Epithelial cell of proximal tubule (primary cell): ENCODE data around the gene KCNK2. TPM values are rescaled to one million over a fixed set of nuclear protein-coding genes. Genes with fewer than 3 reads are reported as not detected.

Experiments
- DNase-seq: peaks from one replicate; pipeline ENCODE4 v3.0.0-alpha.2; 2011; ENCODE audit warnings: low read depth
- H3K4me3 ChIP-seq: 2 replicates; pipeline ENCODE4 v1.5.1; 2011; ENCODE audit warnings: low read depth, mild to moderate bottlenecking, low read length
- total RNA-seq: library from RNA; depleted of rRNA; stranded (reverse); fragments of >200 nt; gene quantifications from 2 replicates; pipeline ENCODE4 v1.2.3, GENCODE V29; 2015
- TF ChIP-seq, protein P1 (sequence below): conservative IDR thresholded peaks from 2 replicates; pipeline ENCODE4 v1.5.1; 2012; ENCODE audit warnings: low read depth, mild to moderate bottlenecking, low read length

The KCNK2 gene
- total RNA-seq, 1 donor from 2014 or later, result not detected

DNA sequence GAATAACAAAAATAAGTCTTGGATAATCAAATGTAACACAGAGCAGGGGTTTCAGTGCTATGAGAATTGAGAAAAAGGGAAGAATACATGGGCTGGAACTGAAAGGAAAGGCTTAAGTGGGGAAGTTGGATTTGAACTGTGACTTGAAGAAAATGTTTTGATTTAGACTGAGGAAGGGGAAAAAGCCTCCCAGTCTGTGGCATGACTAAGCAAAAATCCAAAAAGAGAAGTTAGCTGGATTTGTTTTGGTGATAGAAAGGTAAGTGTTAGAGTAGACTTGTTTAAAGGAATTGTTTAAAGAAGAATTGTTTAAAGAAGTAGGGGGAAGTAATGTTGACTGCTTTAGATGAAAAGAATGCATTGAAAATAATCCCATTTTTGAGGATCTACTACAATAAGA is 46.0 kb downstream of the KCNK2 start:
- H3K4me3 ChIP-seq, result no peak overlapping the region
- TF ChIP-seq, protein P1, sequence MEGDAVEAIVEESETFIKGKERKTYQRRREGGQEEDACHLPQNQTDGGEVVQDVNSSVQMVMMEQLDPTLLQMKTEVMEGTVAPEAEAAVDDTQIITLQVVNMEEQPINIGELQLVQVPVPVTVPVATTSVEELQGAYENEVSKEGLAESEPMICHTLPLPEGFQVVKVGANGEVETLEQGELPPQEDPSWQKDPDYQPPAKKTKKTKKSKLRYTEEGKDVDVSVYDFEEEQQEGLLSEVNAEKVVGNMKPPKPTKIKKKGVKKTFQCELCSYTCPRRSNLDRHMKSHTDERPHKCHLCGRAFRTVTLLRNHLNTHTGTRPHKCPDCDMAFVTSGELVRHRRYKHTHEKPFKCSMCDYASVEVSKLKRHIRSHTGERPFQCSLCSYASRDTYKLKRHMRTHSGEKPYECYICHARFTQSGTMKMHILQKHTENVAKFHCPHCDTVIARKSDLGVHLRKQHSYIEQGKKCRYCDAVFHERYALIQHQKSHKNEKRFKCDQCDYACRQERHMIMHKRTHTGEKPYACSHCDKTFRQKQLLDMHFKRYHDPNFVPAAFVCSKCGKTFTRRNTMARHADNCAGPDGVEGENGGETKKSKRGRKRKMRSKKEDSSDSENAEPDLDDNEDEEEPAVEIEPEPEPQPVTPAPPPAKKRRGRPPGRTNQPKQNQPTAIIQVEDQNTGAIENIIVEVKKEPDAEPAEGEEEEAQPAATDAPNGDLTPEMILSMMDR, result no peak
- no peak for DNase-seq

DNA sequence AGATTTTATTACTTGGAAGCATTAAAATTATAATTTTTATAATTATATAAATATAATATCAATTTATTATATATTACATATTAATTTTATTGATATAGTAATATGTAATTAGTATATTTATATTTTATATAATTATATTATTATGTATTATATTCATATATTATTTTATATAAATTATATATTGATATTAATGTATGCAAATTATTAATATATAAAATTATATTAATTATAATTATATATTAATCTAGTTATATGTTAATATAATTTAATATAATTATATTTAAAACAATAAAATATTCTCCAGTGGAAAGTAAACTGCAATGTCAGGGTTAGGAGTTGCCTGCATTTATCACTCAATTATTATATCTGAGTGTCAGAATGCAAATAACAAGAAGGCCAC is 48.8 kb downstream of the KCNK2 start:
- TF ChIP-seq, protein P1, result no peak
- no peak for DNase-seq
- no peak overlapping the region for H3K4me3 ChIP-seq

DNA sequence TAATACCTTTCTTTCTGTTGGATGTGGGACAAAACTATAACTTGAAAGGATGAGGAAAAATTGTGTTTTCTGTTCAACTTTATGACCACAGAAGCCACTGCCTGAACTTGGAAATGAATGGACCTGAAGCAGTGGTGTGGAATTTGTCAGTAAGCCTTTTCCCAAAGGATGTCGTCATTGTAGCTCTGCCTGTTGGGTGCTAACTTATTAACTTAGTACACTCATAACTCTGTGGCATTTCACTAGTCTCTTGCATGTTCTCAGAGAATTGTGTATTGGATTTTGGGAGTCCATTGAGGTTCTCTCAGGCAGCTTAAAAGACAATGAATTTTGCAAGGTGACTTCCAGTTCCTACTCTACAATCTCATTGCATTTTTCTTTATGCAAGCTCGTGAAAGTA is 49.6 kb downstream of the KCNK2 start:
- H3K4me3 ChIP-seq, result no peak overlapping the region
- TF ChIP-seq, protein P1, result no peak
- peak; percentile 89 for DNase-seq

DNA sequence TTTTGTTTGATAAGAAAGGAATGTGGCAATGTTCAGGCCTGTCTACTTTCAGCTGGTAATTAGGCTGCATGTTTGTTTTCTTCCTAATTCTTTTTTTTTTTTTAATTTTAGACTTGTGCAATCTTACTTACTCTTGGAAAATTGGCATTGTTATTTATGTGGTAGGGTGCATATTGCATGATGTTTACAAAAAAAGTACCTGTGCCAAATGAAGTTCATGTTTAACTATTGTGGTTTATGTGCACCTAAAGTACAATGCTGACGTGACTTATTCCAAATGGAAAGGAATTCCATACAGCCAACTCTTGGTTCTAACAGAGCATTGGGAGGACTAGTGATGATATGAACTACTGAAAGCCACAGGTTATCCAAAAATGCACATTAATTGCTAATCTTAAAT is 51.0 kb downstream of the KCNK2 start:
- H3K4me3 ChIP-seq, result no peak overlapping the region
- no peak for DNase-seq
- TF ChIP-seq, protein P1, result no peak

DNA sequence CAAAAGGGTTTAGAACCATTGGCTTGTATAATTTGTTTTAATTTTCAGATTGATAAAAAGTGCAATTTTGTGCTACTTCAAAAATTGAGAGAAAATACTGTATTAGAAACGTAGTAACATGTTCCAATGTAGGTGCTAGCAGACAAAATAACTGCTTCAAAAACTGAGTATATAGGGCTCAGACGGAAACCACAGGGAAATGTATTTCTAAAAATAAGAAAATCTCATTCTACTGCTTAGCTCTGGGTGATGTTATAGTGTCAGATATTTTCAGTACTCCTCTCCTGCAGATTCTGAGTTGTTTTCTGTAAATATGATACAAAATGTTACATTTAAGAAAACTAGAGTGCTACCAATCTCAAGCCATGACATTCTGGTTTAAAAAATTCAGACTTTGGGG is 55.4 kb downstream of the KCNK2 start:
- DNase-seq, result no peak
- no peak overlapping the region for H3K4me3 ChIP-seq
- TF ChIP-seq, protein P1, result no peak

DNA sequence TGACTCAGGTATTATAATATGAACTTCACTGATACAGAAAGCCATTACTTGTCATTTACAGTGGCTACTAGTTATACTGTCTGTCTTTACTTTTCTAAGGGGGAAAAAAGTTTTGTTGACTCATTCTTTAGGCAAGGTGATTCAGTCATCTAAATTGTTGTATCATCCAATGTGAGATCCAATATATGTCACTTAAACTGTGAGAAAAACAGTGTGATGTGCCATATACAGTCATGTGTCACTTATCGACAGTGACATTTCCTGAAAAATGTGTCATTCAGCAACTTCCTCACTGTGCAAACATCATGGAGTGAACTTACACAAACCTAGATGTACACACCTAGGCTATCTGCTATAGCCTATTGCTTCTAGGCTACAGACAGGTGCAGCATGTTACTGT is 57.6 kb downstream of the KCNK2 start:
- DNase-seq, result no peak
- H3K4me3 ChIP-seq, result no peak overlapping the region
- TF ChIP-seq, protein P1, result no peak

DNA sequence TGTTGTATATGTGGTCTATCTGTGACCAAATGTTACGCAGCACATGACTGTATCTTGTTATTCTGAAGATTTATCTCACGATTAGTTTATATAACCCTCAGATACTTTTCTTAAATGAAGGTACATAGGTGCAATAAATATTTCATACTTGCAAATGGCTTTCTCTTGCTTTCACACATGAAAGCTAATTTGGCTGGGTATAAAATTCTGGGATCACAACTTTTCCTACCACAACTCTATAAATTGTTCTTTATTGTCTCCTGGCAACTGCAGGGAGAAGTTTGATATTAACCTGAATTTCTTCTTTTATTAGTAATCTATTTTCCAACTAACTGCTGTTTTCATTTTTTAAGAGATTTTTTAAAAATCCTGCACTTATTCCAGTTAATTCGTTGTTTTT is 58.9 kb downstream of the KCNK2 start:
- no peak overlapping the region for H3K4me3 ChIP-seq
- TF ChIP-seq, protein P1, result no peak
- DNase-seq, result no peak
